NCI-H1417 (cell line): Measurements from ENCODE around the gene UGT1A7.
A peak's percentile ranks its signal among the peaks of the same experiment; 100 is the strongest.
"Not testable (repeated sequence)": the region's sequence is repeated elsewhere in the genome, so short reads cannot be mapped to it uniquely, and the experiment has no call there.

ENCODE experiments used
- DNase-seq, 3 experiments: peaks; one replicate each; lab custom pipeline; 2025; lab: John Stamatoyannopoulos, UW

Gene UGT1A7

GRCh38 chr2:233680361-233681045, 1.2 kb upstream of the UGT1A7 start:
- no peak for DNase-seq

GRCh38 chr2:233684640-233685039, 2.9 kb downstream of the UGT1A7 start:
- DNase-seq: no peak

GRCh38 chr2:233686928-233687327, 5.2 kb downstream of the UGT1A7 start:
- no peak for DNase-seq

GRCh38 chr2:233688341-233688740, 6.6 kb downstream of the UGT1A7 start:
- no peak for DNase-seq

- no peak for DNase-seq
Measured at GRCh38 chr2:233689031-233689430, 7.3 kb downstream of the UGT1A7 start.

GRCh38 chr2:233689501-233689900, 7.8 kb downstream of the UGT1A7 start:
- no peak for DNase-seq

- DNase-seq: no peak
Measured at GRCh38 chr2:233690444-233690843, 8.7 kb downstream of the UGT1A7 start.

- DNase-seq: no peak
Measured at GRCh38 chr2:233691443-233692433, 10.0 kb downstream of the UGT1A7 start.

- no peak for DNase-seq
Measured at GRCh38 chr2:233692648-233693047, 10.9 kb downstream of the UGT1A7 start, which contains the start of gene UGT1A6. Gene UGT1A6 (plus strand): TSS chr2:233692890. CDS start chr2:233693005, 115 bp downstream.

- no peak for DNase-seq
Measured at GRCh38 chr2:233693963-233694362, 12.3 kb downstream of the UGT1A7 start.

GRCh38 chr2:233698740-233699139, 17.0 kb downstream of the UGT1A7 start:
- DNase-seq: no peak

- no peak for DNase-seq
Measured at GRCh38 chr2:233699424-233700027, 17.8 kb downstream of the UGT1A7 start.

- no peak for DNase-seq
Measured at GRCh38 chr2:233700028-233700635, 18.4 kb downstream of the UGT1A7 start.

GRCh38 chr2:233700842-233701241, 19.1 kb downstream of the UGT1A7 start:
- DNase-seq: not testable (repeated sequence)

GRCh38 chr2:233702238-233702637, 20.5 kb downstream of the UGT1A7 start:
- DNase-seq: no peak

GRCh38 chr2:233705911-233706506, 24.3 kb downstream of the UGT1A7 start:
- no peak for DNase-seq

GRCh38 chr2:233706720-233707119, 25.0 kb downstream of the UGT1A7 start:
- no peak for DNase-seq

GRCh38 chr2:233707940-233708644, 26.4 kb downstream of the UGT1A7 start:
- no peak for DNase-seq

GRCh38 chr2:233708942-233709341, 27.2 kb downstream of the UGT1A7 start:
- DNase-seq: no peak

- DNase-seq: peak; percentile 41 to 79 (median 54)
Measured at GRCh38 chr2:233711312-233712008, 29.8 kb downstream of the UGT1A7 start.
